ENCODE results near the gene MORF4L1. TPM values are rescaled to one million over a fixed set of nuclear protein-coding genes. Genes with fewer than 3 reads are reported as not detected.

MORF4L1 gene
- total RNA-seq, 1 experiment from 2014 or later = 216 TPM

DNA sequence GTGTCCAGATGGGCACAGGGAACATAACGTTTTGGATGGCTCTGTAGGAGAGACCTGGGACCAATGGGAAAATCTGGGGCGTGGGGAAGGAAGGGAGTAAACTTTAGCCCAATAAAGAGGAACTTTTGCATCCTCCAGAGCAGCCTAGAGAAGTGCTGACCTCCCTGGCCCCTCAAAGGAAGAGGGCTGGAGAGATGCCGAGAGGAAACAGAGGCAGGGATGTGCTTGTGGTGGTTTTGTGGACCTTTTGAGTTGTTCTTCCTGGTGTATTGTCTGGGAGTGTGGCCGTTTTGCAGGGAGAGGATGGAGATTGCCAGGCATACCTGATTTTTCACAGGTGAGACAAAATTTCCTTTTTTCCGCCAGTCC, 61.9 kb downstream of the MORF4L1 start:
- POLR2A ChIA-PET (ENCODE audit: unreplicated experiment) = no interaction called here
- no peaks in the 10 kb centered on the region for H4K20me1 ChIP-seq (ENCODE audit: low read length)
- no peaks in the 10 kb centered on the region; the same call in none of the 2 replicates for H3K36me3 ChIP-seq (ENCODE audit: low read depth, low read length)
- no peaks in the 10 kb centered on the region for H3K27me3 ChIP-seq (ENCODE audit: low read length)
- H3K4me2 ChIP-seq (ENCODE audit: low read length) = no peak overlapping the region
- DNase-seq = no peak
- intact Hi-C loops (cut with micrococcal nuclease) = no loop called here
- TF ChIP-seq, protein P1, sequence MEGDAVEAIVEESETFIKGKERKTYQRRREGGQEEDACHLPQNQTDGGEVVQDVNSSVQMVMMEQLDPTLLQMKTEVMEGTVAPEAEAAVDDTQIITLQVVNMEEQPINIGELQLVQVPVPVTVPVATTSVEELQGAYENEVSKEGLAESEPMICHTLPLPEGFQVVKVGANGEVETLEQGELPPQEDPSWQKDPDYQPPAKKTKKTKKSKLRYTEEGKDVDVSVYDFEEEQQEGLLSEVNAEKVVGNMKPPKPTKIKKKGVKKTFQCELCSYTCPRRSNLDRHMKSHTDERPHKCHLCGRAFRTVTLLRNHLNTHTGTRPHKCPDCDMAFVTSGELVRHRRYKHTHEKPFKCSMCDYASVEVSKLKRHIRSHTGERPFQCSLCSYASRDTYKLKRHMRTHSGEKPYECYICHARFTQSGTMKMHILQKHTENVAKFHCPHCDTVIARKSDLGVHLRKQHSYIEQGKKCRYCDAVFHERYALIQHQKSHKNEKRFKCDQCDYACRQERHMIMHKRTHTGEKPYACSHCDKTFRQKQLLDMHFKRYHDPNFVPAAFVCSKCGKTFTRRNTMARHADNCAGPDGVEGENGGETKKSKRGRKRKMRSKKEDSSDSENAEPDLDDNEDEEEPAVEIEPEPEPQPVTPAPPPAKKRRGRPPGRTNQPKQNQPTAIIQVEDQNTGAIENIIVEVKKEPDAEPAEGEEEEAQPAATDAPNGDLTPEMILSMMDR (conservative IDR thresholded peaks at IDR 0.05; ENCODE audit: low read depth, low read length) = no peak
- no peak for TF ChIP-seq EZH2phosphoT487 (IDR thresholded peaks at IDR 0.05; ENCODE audit: borderline replicate concordance, low read length)
- no peak for TF ChIP-seq EZH2 (IDR thresholded peaks at IDR 0.05; ENCODE audit: low read length, unreplicated experiment)
- no peak overlapping the region for H3K4me3 ChIP-seq (ENCODE audit: low read length)
- CTCF ChIA-PET = no interaction called here
- H3F3A ChIP-seq (ENCODE audit: low read length, unreplicated experiment) = no peaks in the 10 kb centered on the region
- no peak overlapping the region for H2AFZ ChIP-seq (ENCODE audit: low read length)
- peaks cover 20% of the 10 kb centered on the region for H3K4me1 ChIP-seq (ENCODE audit: insufficient read depth, low read length)
- no peak overlapping the region for H3K27ac ChIP-seq (ENCODE audit: low read length)
- H3K9me3 ChIP-seq (ENCODE audit: low read length) = no peaks in the 10 kb centered on the region
- no peaks in the 10 kb centered on the region for H3K9me2 ChIP-seq (replicated peaks; ENCODE audit: low read length)
- H3K79me2 ChIP-seq (ENCODE audit: low read length) = no peaks in the 10 kb centered on the region
- H3K9ac ChIP-seq (ENCODE audit: low read length) = no peak overlapping the region
- BruUV-seq (replicated peaks) = no TSS peak
- ATAC-seq = no peak

DNA sequence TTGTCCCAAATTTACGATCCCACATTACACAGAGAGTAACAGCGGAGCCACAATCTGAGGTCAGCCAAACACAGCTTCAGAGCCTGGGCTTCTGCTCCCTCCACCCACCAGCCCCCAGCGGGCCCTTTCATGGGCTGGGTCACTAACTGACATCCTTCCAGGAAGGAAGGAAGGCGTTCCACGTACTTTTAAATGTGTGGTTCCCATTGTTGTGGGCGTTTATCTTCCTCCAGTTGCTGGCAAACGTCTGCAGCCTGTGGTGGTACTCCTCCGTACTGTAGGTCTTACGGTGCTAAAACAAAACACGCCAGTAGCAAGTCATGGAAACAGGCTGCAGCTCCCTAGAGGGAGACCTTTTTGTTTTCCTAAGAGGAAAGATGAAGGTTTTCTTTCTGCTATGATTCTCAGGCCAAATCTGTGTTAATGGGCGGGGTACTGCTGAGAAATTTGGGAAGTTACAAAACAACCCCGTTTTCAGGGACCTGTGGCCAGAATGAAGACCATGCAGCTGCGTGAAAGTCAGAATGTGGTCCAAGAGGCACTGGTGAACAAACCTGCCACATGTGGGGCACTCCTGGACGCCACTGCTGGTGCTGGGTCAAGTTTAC, 64.5 kb downstream of the MORF4L1 start:
- no peaks in the 10 kb centered on the region; the same call in none of the 2 replicates for H3K36me3 ChIP-seq (ENCODE audit: low read depth, low read length)
- no peaks in the 10 kb centered on the region for H3K9me2 ChIP-seq (replicated peaks; ENCODE audit: low read length)
- no peaks in the 10 kb centered on the region for H3F3A ChIP-seq (ENCODE audit: low read length, unreplicated experiment)
- no peaks in the 10 kb centered on the region for H3K79me2 ChIP-seq (ENCODE audit: low read length)
- H3K9me3 ChIP-seq (ENCODE audit: low read length) = no peaks in the 10 kb centered on the region
- H3K27me3 ChIP-seq (ENCODE audit: low read length) = no peaks in the 10 kb centered on the region
- no peak for ATAC-seq
- no peaks in the 10 kb centered on the region for H3K4me1 ChIP-seq (ENCODE audit: insufficient read depth, low read length)
- ChIA-PET CTCF (no interaction called here), POLR2A (ENCODE audit: unreplicated experiment) (no interaction called here)
- DNase-seq = no peak
- no peak overlapping the region for H3K9ac ChIP-seq (ENCODE audit: low read length)
- H2AFZ ChIP-seq (ENCODE audit: low read length) = no peak overlapping the region
- no peak overlapping the region for H3K4me3 ChIP-seq (ENCODE audit: low read length)
- no peak overlapping the region for H3K4me2 ChIP-seq (ENCODE audit: low read length)
- no peaks in the 10 kb centered on the region for H4K20me1 ChIP-seq (ENCODE audit: low read length)
- H3K27ac ChIP-seq (ENCODE audit: low read length) = no peak overlapping the region
- TF ChIP-seq, protein P1 (conservative IDR thresholded peaks at IDR 0.05; ENCODE audit: low read depth, low read length) = no peak
- TF ChIP-seq EZH2phosphoT487 (IDR thresholded peaks at IDR 0.05; ENCODE audit: borderline replicate concordance, low read length) (no peak), EZH2 (IDR thresholded peaks at IDR 0.05; ENCODE audit: low read length, unreplicated experiment) (no peak)
- no TSS peak for BruUV-seq (replicated peaks)
- intact Hi-C loops (cut with micrococcal nuclease) = no loop called here

DNA sequence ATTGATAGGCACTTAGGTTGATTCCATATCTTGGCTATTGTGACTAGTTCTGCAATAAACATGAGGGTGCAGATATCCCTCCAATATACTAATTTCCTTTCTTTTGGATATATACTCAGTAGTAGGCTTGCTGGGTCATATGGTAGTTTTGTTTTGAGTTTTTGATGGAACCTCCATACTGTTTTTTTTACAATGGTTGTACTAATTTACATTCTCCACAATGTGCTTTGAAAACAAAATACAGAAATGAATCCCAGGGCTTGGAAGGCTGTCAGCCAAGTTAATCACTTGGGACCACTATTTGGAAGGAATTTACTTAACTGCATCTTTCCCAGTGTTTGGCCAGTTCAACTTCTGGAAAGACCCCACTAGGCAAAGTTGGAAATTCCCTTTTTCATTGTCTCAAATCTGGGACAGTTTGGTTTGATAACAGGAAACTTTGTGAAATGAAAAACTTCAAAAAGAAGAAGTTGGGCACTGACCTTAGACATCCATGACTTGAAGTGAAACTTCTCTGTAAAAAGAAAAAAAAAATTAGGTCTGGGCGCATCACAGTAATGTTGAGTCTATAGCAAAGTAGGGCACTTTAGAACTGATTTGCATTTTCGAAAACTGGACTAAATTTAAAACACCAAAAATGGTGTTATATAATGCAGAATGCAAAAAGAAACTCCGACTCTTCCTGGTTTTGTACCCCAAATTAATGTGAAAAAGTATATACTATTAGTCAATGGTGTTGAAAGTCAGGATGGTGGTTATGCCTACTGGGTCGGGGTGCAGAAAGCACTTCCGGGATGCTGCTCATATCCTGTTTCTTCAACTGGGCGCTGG, 66.2 kb downstream of the MORF4L1 start:
- Histone ChIP-seq H3K4me1 (ENCODE audit: insufficient read depth, low read length) (peaks cover 4% of the 10 kb centered on the region), H3F3A (ENCODE audit: low read length, unreplicated experiment) (no peaks in the 10 kb centered on the region), H3K79me2 (ENCODE audit: low read length) (peaks cover 8% of the 10 kb centered on the region; the same call in 1 of the 2 replicates), H3K9me3 (ENCODE audit: low read length) (no peaks in the 10 kb centered on the region), H3K9me2 (replicated peaks; ENCODE audit: low read length) (no peaks in the 10 kb centered on the region), H3K9ac (ENCODE audit: low read length) (no peak overlapping the region), H3K4me2 (ENCODE audit: low read length) (no peak overlapping the region), H3K4me3 (ENCODE audit: low read length) (no peak overlapping the region), H2AFZ (ENCODE audit: low read length) (no peak overlapping the region), H3K36me3 (ENCODE audit: low read depth, low read length) (no peaks in the 10 kb centered on the region; the same call in none of the 2 replicates), H3K27ac (ENCODE audit: low read length) (no peak overlapping the region), H3K27me3 (ENCODE audit: low read length) (no peaks in the 10 kb centered on the region), H4K20me1 (ENCODE audit: low read length) (no peaks in the 10 kb centered on the region)
- TF ChIP-seq, protein P1 (conservative IDR thresholded peaks at IDR 0.05; ENCODE audit: low read depth, low read length) = no peak
- TF ChIP-seq EZH2phosphoT487 (IDR thresholded peaks at IDR 0.05; ENCODE audit: borderline replicate concordance, low read length) (no peak), EZH2 (IDR thresholded peaks at IDR 0.05; ENCODE audit: low read length, unreplicated experiment) (no peak)
- no TSS peak for BruUV-seq (replicated peaks)
- no peak for ATAC-seq
- intact Hi-C loops (cut with micrococcal nuclease) = no loop called here
- DNase-seq = no peak
- CTCF ChIA-PET = no interaction called here
- POLR2A ChIA-PET (ENCODE audit: unreplicated experiment) = no interaction called here
